HL-60 (cell line): Measurements from ENCODE around the gene SDCCAG8.

ENCODE experiments used
- DNase-seq, 2 experiments: peaks; one replicate each; pipeline ENCODE4 v3.0.0-alpha.2; 2010 to 2020; ENCODE audit warnings: low read depth in 1 of 2, low spot score in 1 of 2
- H3K27ac ChIP-seq: fragments of 250-450 bp; sonication (Bioruptor Pico); replicated peaks from 2 replicates; pipeline ENCODE4 v1.5.1; 2020; ENCODE audit warnings: mild to moderate bottlenecking, moderate library complexity
- H3K27me3 ChIP-seq: fragments of 250-450 bp; sonication (Bioruptor Pico); 2 replicates; pipeline ENCODE4 v1.5.1; 2021; ENCODE audit warnings: mild to moderate bottlenecking, moderate library complexity; ENCODE audit not compliant: insufficient read depth, poor library complexity, severe bottlenecking
- H3K4me3 ChIP-seq: replicated peaks from 2 replicates; pipeline ENCODE4 v1.5.1; 2011; ENCODE audit warnings: mild to moderate bottlenecking, control low read depth, low read length; ENCODE audit not compliant: insufficient read depth
- GABPA ChIP-seq: IDR thresholded peaks from 2 replicates; pipeline ENCODE4 v1.6.1; 2012; ENCODE audit warnings: low read depth
- POLR2AphosphoS5 ChIP-seq: IDR thresholded peaks from 2 replicates; pipeline ENCODE4 v1.6.1; 2012; ENCODE audit warnings: low read depth
- SPI1 ChIP-seq: IDR thresholded peaks from 2 replicates; pipeline ENCODE4 v1.6.1; 2012; ENCODE audit warnings: low read depth, mild to moderate bottlenecking, borderline replicate concordance
- TF ChIP-seq, protein P1 (sequence below): IDR thresholded peaks from one replicate; pipeline ENCODE4 v1.5.1; 2011; ENCODE audit warnings: low read length, control low read depth, inconsistent platforms; ENCODE audit not compliant: insufficient read depth
- TF ChIP-seq, protein P2 (sequence below): IDR thresholded peaks from 2 replicates; pipeline ENCODE4 v1.6.1; 2012; ENCODE audit warnings: low read depth; ENCODE audit not compliant: insufficient replicate concordance

The SDCCAG8 gene

DNA sequence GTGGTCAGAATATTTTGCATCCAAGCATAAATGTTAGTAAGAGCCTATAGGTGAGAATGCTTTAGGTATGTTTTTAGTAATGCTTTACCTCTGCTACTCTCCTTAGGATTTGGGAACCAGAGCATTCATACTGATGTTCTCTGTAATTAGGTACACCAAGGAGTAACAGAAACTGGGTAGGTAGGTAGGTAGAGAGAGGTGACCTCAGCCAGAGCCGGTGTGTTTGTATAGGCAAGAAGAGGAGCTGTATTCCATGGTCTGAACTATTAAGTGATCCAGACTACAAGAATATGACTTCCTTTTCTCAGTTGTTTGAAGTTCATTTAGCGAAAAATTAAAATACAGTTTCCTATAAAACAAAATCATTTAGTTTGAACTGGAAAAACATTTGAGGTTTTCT lies 108.5 kb downstream of the SDCCAG8 start:
- no peak for DNase-seq
- no peak overlapping the region for H3K27ac ChIP-seq
- H3K4me3 ChIP-seq: no peak overlapping the region
- H3K27me3 ChIP-seq: no peaks in the 10 kb centered on the region
- TF ChIP-seq SPI1: no peak
- no peak for TF ChIP-seq GABPA
- TF ChIP-seq, protein P1, sequence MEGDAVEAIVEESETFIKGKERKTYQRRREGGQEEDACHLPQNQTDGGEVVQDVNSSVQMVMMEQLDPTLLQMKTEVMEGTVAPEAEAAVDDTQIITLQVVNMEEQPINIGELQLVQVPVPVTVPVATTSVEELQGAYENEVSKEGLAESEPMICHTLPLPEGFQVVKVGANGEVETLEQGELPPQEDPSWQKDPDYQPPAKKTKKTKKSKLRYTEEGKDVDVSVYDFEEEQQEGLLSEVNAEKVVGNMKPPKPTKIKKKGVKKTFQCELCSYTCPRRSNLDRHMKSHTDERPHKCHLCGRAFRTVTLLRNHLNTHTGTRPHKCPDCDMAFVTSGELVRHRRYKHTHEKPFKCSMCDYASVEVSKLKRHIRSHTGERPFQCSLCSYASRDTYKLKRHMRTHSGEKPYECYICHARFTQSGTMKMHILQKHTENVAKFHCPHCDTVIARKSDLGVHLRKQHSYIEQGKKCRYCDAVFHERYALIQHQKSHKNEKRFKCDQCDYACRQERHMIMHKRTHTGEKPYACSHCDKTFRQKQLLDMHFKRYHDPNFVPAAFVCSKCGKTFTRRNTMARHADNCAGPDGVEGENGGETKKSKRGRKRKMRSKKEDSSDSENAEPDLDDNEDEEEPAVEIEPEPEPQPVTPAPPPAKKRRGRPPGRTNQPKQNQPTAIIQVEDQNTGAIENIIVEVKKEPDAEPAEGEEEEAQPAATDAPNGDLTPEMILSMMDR: no peak
- no peak for TF ChIP-seq POLR2AphosphoS5
- TF ChIP-seq, protein P2, sequence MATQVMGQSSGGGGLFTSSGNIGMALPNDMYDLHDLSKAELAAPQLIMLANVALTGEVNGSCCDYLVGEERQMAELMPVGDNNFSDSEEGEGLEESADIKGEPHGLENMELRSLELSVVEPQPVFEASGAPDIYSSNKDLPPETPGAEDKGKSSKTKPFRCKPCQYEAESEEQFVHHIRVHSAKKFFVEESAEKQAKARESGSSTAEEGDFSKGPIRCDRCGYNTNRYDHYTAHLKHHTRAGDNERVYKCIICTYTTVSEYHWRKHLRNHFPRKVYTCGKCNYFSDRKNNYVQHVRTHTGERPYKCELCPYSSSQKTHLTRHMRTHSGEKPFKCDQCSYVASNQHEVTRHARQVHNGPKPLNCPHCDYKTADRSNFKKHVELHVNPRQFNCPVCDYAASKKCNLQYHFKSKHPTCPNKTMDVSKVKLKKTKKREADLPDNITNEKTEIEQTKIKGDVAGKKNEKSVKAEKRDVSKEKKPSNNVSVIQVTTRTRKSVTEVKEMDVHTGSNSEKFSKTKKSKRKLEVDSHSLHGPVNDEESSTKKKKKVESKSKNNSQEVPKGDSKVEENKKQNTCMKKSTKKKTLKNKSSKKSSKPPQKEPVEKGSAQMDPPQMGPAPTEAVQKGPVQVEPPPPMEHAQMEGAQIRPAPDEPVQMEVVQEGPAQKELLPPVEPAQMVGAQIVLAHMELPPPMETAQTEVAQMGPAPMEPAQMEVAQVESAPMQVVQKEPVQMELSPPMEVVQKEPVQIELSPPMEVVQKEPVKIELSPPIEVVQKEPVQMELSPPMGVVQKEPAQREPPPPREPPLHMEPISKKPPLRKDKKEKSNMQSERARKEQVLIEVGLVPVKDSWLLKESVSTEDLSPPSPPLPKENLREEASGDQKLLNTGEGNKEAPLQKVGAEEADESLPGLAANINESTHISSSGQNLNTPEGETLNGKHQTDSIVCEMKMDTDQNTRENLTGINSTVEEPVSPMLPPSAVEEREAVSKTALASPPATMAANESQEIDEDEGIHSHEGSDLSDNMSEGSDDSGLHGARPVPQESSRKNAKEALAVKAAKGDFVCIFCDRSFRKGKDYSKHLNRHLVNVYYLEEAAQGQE: no peak

DNA sequence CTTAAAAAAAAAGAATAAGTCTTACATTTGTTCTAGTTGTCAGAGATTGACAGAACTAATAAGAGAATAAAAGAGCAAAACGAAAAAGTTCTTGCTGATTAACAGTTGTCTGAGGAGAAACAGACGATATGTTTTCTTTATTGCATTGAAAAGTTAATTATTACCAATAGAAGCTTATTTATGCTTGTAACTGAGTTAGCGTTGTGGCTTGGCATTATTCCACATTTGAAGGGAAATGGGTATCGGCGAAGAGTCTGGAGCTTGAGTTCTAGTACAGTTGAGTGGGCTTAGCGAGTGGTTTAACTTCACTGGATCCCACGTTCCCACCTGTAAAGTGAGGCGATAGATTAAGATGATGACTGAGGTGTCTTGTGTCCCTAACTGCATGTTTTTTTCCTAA lies 109.0 kb downstream of the SDCCAG8 start:
- DNase-seq: no peak

DNA sequence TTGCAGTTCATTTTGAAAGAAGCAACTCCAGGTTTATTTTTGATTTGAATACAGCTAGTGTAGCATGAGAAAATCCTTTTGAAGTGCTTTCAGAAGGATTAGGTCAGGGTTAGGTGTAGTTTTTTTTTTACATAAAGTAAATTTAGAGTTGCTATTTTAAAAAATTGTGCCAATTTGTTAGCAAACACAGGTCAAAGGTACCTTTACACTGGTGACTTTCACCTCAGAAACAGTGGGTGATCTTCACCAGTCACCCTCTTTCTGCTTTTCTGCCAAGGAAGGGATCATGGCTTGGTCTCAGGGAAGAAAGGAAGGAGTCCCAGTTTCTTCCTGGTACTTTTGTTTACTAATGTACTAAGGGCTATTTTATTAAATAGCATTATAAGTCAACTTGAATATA lies 111.5 kb downstream of the SDCCAG8 start:
- Histone ChIP-seq H3K27ac (no peak overlapping the region), H3K27me3 (no peaks in the 10 kb centered on the region), H3K4me3 (no peak overlapping the region)
- no peak for DNase-seq
- TF ChIP-seq POLR2AphosphoS5: no peak
- TF ChIP-seq, protein P2: no peak
- no peak for TF ChIP-seq GABPA
- TF ChIP-seq SPI1: no peak

More for the DNA sequence above, 109.0 kb downstream of the SDCCAG8 start:
- no peak for TF ChIP-seq GABPA
- H3K27me3 ChIP-seq: no peaks in the 10 kb centered on the region
- H3K4me3 ChIP-seq: no peak overlapping the region
- H3K27ac ChIP-seq: no peak overlapping the region

DNA sequence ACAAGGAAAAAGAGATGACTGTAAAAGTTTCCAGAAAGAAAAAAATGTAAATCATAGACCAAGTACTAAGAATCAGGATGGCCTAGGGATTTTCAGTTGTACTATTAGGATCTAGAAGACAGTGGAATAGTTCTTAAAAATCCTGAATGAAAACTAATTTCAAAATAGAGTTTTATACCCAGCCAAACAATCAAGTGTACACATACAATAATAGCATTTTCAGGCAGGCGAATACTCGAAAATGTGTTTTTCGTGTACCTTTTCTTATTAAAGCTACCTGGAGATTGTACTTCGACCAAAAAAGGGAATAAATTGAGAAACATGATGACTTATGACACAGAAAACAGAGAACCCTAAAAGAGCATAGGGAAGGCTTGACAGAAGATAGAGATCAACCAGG lies 118.6 kb downstream of the SDCCAG8 start:
- no peak for TF ChIP-seq SPI1
- TF ChIP-seq, protein P1: no peak
- TF ChIP-seq GABPA: no peak
- TF ChIP-seq, protein P2: no peak
- TF ChIP-seq POLR2AphosphoS5: no peak
- Histone ChIP-seq H3K4me3 (no peak overlapping the region), H3K27me3 (no peaks in the 10 kb centered on the region), H3K27ac (no peak overlapping the region)
- DNase-seq: no peak
